Panc1 (cell line): ENCODE measurements around the gene MAP2. TPM values are rescaled to one million over a fixed set of nuclear protein-coding genes. Genes with fewer than 3 reads are reported as not detected.

Experiments
- ATAC-seq: fragments of 200-7000 bp; cut with Tn5 transposase; 2 replicates; pipeline ENCODE4 v1.9.1; 2020; ENCODE audit warnings: mild to moderate bottlenecking, moderate library complexity
- BruUV-seq: library from RNA; stranded (reverse); fragments of 400-500 nt; replicated peaks from 2 replicates; lab custom pipeline; 2021; lab: Mats Ljungman, UMichigan
- CTCF ChIA-PET: fragments of 300-600 bp; sonication (Branson Sonifier 250); formaldehyde crosslinking; loops from one replicate; lab custom pipeline; 2022; ENCODE audit warnings: antibody characterized with exemption; lab: Charles Lee
- POLR2A ChIA-PET: fragments of 300-600 bp; sonication (Branson Sonifier 250); formaldehyde crosslinking; loops from one replicate; lab custom pipeline; 2022; ENCODE audit warnings: antibody characterized with exemption; lab: Charles Lee
- DNase-seq: peaks from one replicate; pipeline ENCODE4 v3.0.0-alpha.2; 2010; ENCODE audit warnings: low read depth, low spot score
- H3K27ac ChIP-seq: 2 replicates; pipeline ENCODE4 v1.5.1; 2011; ENCODE audit warnings: mild to moderate bottlenecking, low read length, inconsistent platforms
- H3K27me3 ChIP-seq: fragments of 200-500 bp; sonication (Bioruptor generic); 2 replicates; pipeline ENCODE4 v1.6.0; 2014; ENCODE audit warnings: low read length, inconsistent platforms; ENCODE audit not compliant: control insufficient read depth, insufficient read depth
- H3K36me3 ChIP-seq: fragments of 200-500 bp; sonication (Bioruptor generic); 2 replicates; pipeline ENCODE4 v1.5.1; 2014; ENCODE audit warnings: inconsistent platforms, mild to moderate bottlenecking, low read length, moderate library complexity; ENCODE audit not compliant: control insufficient read depth, insufficient read depth
- H3K4me1 ChIP-seq: 2 replicates; pipeline ENCODE4 v1.5.1; 2011; ENCODE audit warnings: inconsistent platforms, mild to moderate bottlenecking, low read length, moderate library complexity; ENCODE audit not compliant: control insufficient read depth, insufficient read depth
- H3K4me3 ChIP-seq, 2 experiments: 2 replicates each; pipeline ENCODE4 v1.5.1; 2011 to 2012; ENCODE audit warnings: low read depth in 2 of 2, low read length in 2 of 2, mild to moderate bottlenecking in 2 of 2, inconsistent platforms in 1 of 2, moderate library complexity in 1 of 2
- H3K9me3 ChIP-seq: fragments of 200-500 bp; sonication (Bioruptor generic); 2 replicates; pipeline ENCODE4 v1.5.1; 2014; ENCODE audit warnings: low read depth, mild to moderate bottlenecking, inconsistent platforms, low read length, moderate library complexity; ENCODE audit not compliant: control insufficient read depth, insufficient read depth
- CTCF ChIP-seq: fragments of 450-650 bp; IDR thresholded peaks from 2 replicates; pipeline ENCODE4 v1.5.1; 2017; ENCODE audit warnings: mild to moderate bottlenecking
- POLR2AphosphoS5 ChIP-seq: IDR thresholded peaks from 2 replicates; pipeline ENCODE4 v1.6.1; 2012; ENCODE audit warnings: mild to moderate bottlenecking, low read depth, low read length, moderate library complexity
- REST ChIP-seq, 2 experiments: IDR thresholded peaks; 2 replicates each; pipeline ENCODE4 v1.6.1; 2011 to 2012; ENCODE audit warnings: low read depth in 2 of 2, control low read depth in 1 of 2, low read length in 1 of 2, mild to moderate bottlenecking in 1 of 2, moderate library complexity in 1 of 2; ENCODE audit not compliant: insufficient read depth in 1 of 2
- SIN3A ChIP-seq: IDR thresholded peaks from 2 replicates; pipeline ENCODE4 v1.6.1; 2012; ENCODE audit warnings: low read depth, mild to moderate bottlenecking, low read length, moderate library complexity, borderline replicate concordance; ENCODE audit not compliant: insufficient read depth
- TCF7L2 ChIP-seq: IDR thresholded peaks from 2 replicates; pipeline ENCODE4 v1.6.1; 2011; ENCODE audit warnings: mild to moderate bottlenecking, low read depth, low read length, inconsistent platforms
- in situ Hi-C: cut with HindIII; loops from 2 replicates; pipeline ENCODE4 v1.10.0; 2016; ENCODE audit warnings: low sequenced_read_pairs, low pct_unique_long_range_greater_than_20kb
- intact Hi-C: fragments of 100-400 bp; cut with micrococcal nuclease; formaldehyde crosslinking; loops from one replicate; pipeline ENCODE4 v1.10.0; 2022; ENCODE audit not compliant: unreplicated experiment
- total RNA-seq: library from RNA; stranded (reverse); gene quantifications from one replicate; pipeline ENCODE4 v1.2.1, GENCODE V29; 2021; ENCODE audit not compliant: unreplicated experiment

Gene MAP2
- total RNA-seq, 1 experiment from 2014 or later: 44.9 TPM

GRCh38 chr2:209609531-209609930 is 185.7 kb downstream of the MAP2 start:
- DNase-seq (no peak), ATAC-seq (no peak)
- H3K36me3 ChIP-seq: no peaks in the 10 kb centered on the region
- BruUV-seq: no TSS peak
- no peak overlapping the region for H3K4me3 ChIP-seq
- no peaks in the 10 kb centered on the region for H3K27me3 ChIP-seq
- H3K9me3 ChIP-seq: no peaks in the 10 kb centered on the region
- in situ Hi-C loops: no loop called here
- ChIA-PET POLR2A (no interaction called here), CTCF (no interaction called here)
- no peak overlapping the region for H3K27ac ChIP-seq
- intact Hi-C loops: no loop called here
- TF ChIP-seq TCF7L2 (no peak), POLR2AphosphoS5 (no peak), REST (IDR thresholded peaks at IDR 0.05; ENCODE audit: insufficient read depth in 1 of 2, low read depth in 2 of 2, low read length in 1 of 2) (no peak), SIN3A (no peak), CTCF (no peak)
- no peaks in the 10 kb centered on the region for H3K4me1 ChIP-seq

- Histone ChIP-seq H3K4me3 (no peak overlapping the region), H3K4me1 (no peaks in the 10 kb centered on the region), H3K27ac (no peak overlapping the region), H3K36me3 (no peaks in the 10 kb centered on the region), H3K27me3 (no peaks in the 10 kb centered on the region), H3K9me3 (peaks cover 2% of the 10 kb centered on the region; the same call in 1 of the 2 replicates)
- BruUV-seq: no TSS peak
- intact Hi-C loops (no loop called here), in situ Hi-C loops (no loop called here)
- no peak for TF ChIP-seq REST (IDR thresholded peaks at IDR 0.05; ENCODE audit: insufficient read depth in 1 of 2, low read depth in 2 of 2, low read length in 1 of 2)
- no peak for TF ChIP-seq POLR2AphosphoS5
- TF ChIP-seq SIN3A: no peak
- no peak for TF ChIP-seq CTCF
- no peak for TF ChIP-seq TCF7L2
- DNase-seq (no peak), ATAC-seq (no peak)
- ChIA-PET CTCF (no interaction called here), POLR2A (no interaction called here)
These were observed 186.8 kb downstream of the MAP2 start for GRCh38 chr2:209610631-209611030.
